ENCODE data around the gene BLM.
A peak's percentile ranks its signal among the peaks of the same experiment; 100 is the strongest.

The BLM gene

GRCh38 chr15:90691369-90691768 is 25.8 kb upstream of the BLM start:
- no peak for DNase-seq (ENCODE audit: low read depth, low spot score)

- DNase-seq (ENCODE audit: low read depth, low spot score) = no peak
These were observed 25.0 kb upstream of the BLM start for GRCh38 chr15:90691982-90692773.

GRCh38 chr15:90694987-90695386 is 22.2 kb upstream of the BLM start:
- no peak for DNase-seq (ENCODE audit: low read depth, low spot score)

DNA sequence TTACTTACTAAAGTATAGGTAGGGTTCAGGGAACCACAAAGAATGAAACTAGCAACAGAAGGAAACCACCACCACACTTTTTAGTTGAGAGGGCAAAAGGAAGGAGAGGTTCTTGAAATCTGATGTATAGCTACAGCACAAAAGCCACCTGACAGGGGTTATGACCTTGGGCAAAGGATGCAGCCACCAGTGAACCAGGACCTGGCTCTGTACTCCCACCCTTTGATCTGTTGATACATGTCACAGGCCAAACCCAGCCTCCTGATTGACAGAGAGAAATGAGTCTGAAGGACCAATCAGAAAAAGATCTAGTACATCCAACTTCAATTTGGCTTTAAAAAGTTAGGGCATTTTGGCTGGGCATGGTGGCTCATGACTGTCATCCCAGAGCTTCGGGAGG is 20.0 kb upstream of the BLM start:
- DNase-seq (ENCODE audit: low read depth, low spot score) = no peak

DNA sequence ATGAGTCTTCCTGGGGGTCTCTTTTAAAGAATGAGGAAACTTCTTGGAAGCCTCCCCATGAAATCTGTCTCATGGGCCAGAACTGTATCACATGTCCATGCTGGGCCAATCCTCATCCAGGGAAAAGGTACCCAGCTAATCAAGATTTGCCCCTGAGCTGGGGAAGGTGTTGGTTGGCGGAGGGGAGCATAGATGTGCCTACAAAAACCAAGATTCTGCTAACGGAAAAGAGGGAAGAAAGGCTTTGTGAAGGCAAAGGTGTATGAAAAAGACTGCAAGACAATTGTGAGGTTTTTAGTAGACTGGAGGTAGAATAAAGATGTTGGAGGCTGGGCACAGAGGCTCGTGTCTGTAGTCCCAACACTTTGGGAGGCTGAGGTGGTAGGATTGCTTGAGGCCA is 18.5 kb upstream of the BLM start:
- no peak for DNase-seq (ENCODE audit: low read depth, low spot score)

GRCh38 chr15:90701048-90701447 is 16.1 kb upstream of the BLM start:
- no peak for DNase-seq (ENCODE audit: low read depth, low spot score)

- no peak for DNase-seq (ENCODE audit: low read depth, low spot score)
These were observed 15.1 kb upstream of the BLM start for GRCh38 chr15:90701880-90702630.

DNA sequence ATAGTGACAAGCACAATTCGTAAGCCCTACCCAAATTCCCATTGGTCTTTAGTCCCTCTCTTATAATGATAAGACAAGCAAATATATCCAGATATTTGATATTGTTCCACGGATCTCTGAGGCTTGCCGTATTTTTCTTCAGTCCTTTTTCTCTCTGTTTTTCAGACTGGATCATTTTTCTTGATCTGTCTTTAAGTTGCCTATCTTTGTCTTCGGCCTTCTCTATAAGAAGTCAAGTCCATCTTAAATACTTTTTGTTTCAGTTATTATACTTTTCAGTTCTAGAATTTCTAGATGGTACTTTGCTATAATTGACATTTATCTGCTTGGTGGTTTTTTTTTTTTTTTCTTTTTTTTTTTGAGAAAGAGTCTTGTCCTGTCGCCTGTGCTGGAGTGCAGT is 13.7 kb upstream of the BLM start:
- no peak for DNase-seq (ENCODE audit: low read depth, low spot score)

DNA sequence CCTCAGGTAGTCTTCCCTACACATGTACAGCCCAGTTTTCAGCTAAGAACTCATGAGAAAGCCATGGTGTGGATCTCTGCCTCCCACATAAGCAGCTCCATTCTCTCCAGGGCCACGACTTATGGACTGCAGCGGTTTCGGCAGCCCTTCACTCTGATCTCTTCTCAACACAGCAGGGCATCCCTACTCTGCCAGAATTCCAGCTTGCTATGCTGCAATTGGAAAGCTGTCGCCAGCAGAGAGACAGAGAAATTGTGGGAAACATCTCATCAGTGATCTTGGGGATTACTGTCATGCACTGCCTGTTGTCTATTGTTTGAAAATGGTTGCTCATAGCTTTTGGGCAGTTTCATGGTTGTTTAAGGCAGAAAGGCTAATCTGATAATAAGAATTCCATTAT is 11.9 kb upstream of the BLM start:
- no peak for DNase-seq (ENCODE audit: low read depth, low spot score)

- peak; percentile 26 for DNase-seq (ENCODE audit: low read depth, low spot score)
These were observed 10.5 kb upstream of the BLM start for GRCh38 chr15:90706394-90707327.

DNA sequence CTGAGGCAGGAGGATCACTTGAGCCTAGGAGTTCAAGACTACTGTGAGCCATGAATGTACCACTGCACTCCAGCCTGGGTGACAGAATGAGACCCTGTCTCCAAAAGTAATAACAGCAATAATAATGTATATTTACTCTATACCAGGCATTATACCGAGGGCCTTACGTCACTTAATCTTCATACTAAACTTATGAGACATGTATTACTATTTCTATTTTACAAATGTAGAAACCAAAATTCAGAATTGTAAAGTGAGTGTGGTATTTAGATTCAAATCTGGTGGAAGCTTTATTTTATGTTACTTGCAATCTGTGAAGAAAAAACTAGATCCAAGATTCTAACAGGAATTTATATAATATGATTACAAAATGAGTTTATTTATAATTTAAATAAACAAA is 9.7 kb upstream of the BLM start:
- DNase-seq (ENCODE audit: low read depth, low spot score) = no peak

- peak; percentile 17 for DNase-seq (ENCODE audit: low read depth, low spot score)
These were observed 8.6 kb upstream of the BLM start for GRCh38 chr15:90708516-90708915.

- DNase-seq (ENCODE audit: low read depth, low spot score) = no peak
These were observed 7.9 kb upstream of the BLM start for GRCh38 chr15:90709278-90709677.

- DNase-seq (ENCODE audit: low read depth, low spot score) = no peak
These were observed 6.6 kb upstream of the BLM start for GRCh38 chr15:90710436-90711027.

DNA sequence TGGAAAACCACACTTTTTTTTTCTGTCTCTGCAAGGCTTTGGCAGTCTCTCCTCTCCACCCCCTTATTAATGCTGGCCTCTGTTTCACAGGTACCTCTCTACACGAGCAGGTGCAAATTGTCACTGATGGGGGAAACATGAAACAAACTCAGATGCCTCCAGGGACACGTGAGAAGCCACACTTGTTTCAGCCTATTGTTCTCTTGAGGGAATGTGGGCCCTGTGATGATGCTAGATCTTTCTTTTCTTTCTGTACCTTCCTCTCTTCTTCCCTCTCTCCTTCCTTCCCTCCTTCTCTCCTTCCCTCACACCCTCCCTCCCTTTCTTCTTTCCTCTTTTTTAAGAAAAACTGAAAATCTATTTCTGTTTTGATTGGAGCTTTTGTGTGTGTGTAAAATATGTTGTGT is 5.7 kb upstream of the BLM start:
- no peak for DNase-seq (ENCODE audit: low read depth, low spot score)

- DNase-seq (ENCODE audit: low read depth, low spot score) = no peak
These were observed 5.3 kb upstream of the BLM start for GRCh38 chr15:90711842-90712241.

GRCh38 chr15:90713081-90713480 is 4.1 kb upstream of the BLM start:
- DNase-seq (ENCODE audit: low read depth, low spot score) = no peak

GRCh38 chr15:90716317-90716975 is 700 bp upstream of the BLM start:
- peak; percentile 8 for DNase-seq (ENCODE audit: low read depth, low spot score)

- DNase-seq (ENCODE audit: low read depth, low spot score) = no peak
These were observed 1.1 kb downstream of the BLM start for GRCh38 chr15:90718232-90718631.

DNA sequence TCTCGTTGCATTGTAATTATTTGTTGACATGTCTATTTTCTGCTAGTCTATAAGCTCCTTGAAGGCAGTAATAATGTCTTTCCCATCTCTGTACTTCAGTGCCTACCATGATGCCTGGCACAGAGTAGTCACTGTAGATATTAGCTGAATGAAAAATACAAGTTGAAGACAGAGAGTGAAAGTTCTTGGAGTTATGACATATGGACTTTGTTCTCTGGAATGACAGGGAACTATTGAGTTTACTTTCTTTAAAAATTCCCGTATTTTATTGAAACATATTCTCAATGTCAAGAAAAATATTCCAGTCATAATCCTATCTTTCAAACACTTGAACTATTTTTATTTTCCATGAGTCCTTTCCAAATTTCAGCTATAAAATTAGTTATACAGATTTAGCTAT is 3.0 kb downstream of the BLM start:
- DNase-seq (ENCODE audit: low read depth, low spot score) = no peak

- no peak for DNase-seq (ENCODE audit: low read depth, low spot score)
These were observed 12.1 kb downstream of the BLM start for GRCh38 chr15:90729261-90729660.

Data from astrocyte of the hippocampus (primary cell).